GM21576 (cell line): ENCODE data around the gene ADAMTS6.

ENCODE experiments used
- ATAC-seq: cut with Tn5 transposase; IDR thresholded peaks from one replicate; pipeline ENCODE4 v1.9.1; 2021; ENCODE audit warnings: mild to moderate bottlenecking, moderate library complexity; ENCODE audit not compliant: unreplicated experiment

ADAMTS6 gene

GRCh38 chr5:65152131-65152530 is 329.6 kb downstream of the ADAMTS6 start:
- ATAC-seq, result no peak

DNA sequence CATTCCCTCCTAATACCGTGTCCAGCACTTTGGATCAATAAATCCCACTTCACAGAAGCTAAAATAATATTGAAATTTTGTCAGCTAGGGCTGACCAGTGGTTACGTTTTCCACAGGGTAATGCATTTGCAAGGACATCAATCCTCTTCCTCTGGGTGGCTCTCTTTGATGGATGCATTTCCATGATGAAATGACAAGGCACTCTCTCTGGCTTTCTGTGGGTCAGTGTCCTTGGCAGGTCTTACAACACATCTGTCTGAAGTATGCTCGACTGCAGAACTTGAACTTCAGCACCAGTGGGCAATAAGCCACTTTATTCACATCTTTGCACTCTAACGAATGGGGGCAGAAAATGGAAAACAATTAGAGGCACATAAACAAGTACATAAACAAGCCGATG is 330.1 kb downstream of the ADAMTS6 start:
- ATAC-seq, result no peak

GRCh38 chr5:65150599-65151304 is 331.0 kb downstream of the ADAMTS6 start:
- no peak for ATAC-seq

DNA sequence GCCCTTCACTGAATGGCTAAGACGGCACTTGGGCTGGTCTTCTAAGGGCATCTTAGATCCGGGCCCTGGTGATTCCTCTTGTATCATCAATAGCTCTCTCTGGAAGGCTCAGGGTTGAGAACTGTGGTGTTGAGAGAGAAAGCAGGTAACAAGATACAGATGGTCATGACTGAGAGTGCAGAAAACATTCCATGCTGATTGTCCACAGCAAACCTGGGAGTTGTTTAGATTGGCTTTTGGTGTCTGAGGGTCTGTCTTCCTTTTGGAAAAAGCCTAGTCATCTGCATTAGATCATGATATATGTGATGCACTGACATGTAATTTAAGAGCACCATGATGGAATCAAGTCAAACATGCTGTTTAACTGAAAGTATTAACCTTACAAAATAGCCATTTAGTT is 331.9 kb downstream of the ADAMTS6 start:
- no peak for ATAC-seq

- no peak for ATAC-seq
Observed at GRCh38 chr5:65144136-65144871, 337.4 kb downstream of the ADAMTS6 start.

DNA sequence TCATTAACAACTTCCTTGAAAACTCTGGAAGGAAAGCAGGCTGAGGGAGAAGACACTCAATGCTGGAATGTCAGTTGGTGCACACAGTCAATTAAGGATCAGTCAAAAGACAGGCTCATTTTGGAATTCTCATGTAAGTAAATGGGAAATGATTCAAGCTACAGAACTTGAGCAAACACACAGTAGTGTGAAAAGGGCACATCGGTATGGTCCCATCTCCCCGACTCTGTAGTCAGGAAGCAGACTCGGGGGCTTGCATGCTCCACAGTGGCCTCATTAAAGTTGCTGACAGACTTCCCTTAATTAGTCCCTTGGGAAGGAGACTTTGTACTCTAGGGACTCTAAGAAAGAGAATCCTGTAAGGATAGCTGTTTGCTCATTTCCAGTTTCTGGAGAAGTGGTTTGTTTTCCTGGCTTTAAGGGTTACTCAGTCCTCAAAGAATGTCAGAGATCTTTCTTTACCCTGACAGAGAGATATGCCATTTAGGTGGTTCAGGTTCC is 339.2 kb downstream of the ADAMTS6 start:
- ATAC-seq, result no peak

- no peak for ATAC-seq
Observed at GRCh38 chr5:65142016-65142415, 339.7 kb downstream of the ADAMTS6 start.

- no peak for ATAC-seq
Observed at GRCh38 chr5:65141493-65141892, 340.2 kb downstream of the ADAMTS6 start.

GRCh38 chr5:65137631-65138030 is 344.1 kb downstream of the ADAMTS6 start:
- no peak for ATAC-seq

- no peak for ATAC-seq
Observed at GRCh38 chr5:65133477-65134110, 348.1 kb downstream of the ADAMTS6 start.

- no peak for ATAC-seq
Observed at GRCh38 chr5:65132386-65132785, 349.3 kb downstream of the ADAMTS6 start.

DNA sequence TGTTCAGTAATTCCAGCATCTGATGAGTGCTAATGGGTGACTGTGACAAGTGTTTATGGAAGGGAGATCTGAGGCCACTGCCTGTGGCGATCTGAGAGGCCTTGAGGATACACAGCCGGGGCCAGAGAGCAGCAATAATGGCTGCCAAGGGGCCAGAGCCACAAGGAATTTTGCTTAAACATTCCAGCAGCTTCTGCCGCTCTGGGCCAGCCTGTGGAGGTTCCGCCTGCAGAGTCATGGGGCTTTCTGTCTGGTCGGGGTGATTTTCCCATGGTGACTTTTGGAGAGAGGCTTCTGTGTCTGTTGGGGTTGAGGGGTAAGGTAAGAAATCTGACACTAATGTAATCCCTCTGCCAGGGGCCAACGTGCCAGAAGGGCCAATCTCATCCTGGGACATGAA is 353.5 kb downstream of the ADAMTS6 start:
- ATAC-seq, result no peak

DNA sequence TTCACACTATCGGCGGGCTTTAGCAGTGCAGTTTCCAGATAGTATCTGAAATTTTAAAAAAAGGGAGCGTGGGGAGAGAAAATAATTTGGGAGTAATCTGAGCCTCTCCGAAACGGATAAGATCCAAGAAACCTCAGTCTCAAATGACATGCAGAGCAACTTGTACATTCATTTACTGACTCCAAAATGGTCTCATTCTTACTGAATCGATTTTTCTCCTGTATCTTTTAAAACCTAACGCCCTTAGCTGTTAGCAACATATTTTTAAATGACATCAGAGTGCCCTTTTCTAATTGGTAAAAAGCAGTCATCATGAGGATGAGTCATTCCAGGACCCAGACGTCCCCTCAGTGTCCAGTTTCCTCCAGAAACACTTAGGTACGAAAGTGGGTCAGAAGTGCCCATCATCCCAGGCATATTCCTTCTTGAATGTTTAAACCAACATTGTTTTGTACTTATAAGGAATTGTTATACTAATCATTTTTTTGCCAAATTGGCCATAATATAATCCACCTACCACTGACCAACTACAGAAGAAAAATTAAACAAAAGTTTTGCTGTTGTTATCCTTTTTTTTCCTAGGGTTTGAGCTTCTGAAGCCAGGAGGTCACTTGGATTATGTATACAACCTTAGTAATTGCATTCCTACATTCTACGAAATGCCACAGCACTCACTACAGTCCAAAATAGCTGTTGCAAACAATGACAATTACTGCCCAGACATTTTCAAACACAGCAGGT is 354.4 kb downstream of the ADAMTS6 start:
- no peak for ATAC-seq

DNA sequence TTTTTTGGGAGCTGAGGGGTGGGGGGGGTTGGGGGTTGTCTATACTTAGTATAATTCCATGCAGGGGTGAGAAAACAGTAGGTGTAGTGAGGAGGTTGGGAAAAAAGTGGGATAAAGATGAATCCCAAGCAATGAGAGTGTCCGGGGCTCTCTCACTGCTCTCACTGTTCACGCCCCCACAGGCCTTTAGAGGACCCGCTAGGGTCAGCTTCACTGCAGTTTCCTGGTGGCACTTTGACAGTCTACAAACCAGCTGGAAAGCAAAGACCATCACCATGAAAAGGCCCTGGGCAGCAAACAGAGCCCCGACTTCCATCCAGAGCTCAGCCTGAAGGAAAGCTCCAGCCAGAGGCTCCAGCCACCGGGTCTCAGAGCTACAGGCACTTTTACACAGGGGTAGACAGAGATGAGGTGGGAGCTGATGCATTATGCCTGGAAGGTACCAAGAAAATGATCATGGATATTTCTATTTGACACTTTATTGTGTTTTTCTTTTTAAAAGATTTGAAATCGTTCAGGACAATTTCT is 355.1 kb downstream of the ADAMTS6 start:
- ATAC-seq, result no peak

- no peak for ATAC-seq
Observed at GRCh38 chr5:65125591-65126541, 355.9 kb downstream of the ADAMTS6 start.

- ATAC-seq, result no peak
Observed at GRCh38 chr5:65121880-65122436, 359.8 kb downstream of the ADAMTS6 start.

DNA sequence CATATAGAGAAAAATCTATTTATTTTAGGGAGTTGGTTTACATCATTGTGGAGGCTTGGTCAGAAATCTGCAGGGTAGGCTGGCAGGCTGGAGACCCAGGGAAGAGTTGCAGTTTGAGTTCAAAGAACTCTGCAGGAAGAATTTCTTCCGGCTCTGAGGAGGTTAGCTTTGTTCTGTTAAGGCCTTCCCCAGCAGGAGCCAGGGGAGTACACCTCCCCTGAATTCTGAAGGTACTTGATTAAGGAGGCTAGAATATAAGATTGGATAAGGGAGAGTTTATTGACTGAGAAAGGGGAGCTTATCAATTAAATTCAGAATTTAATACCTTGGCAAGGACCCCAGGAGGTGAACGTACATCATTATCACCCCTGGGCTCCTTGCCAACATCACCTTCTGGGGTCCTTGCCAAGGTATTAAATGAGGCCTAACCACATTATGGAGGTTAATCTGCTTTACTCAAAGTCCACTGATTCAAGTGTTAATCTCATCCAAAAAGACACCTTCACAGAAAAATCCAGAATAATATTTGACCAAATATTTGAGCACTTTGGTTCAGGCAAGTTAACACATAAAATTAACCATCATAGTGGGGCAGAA is 361.3 kb downstream of the ADAMTS6 start:
- ATAC-seq, result no peak

- no peak for ATAC-seq
Observed at GRCh38 chr5:65117525-65117924, 364.2 kb downstream of the ADAMTS6 start.

GRCh38 chr5:65113771-65114170 is 367.9 kb downstream of the ADAMTS6 start:
- ATAC-seq, result no peak
